Retinal pigment epithelial cell (primary cell): ENCODE measurements around the gene CITED2.
A peak's percentile ranks its signal among the peaks of the same experiment; 100 is the strongest.

ENCODE experiments used
- DNase-seq: peaks from one replicate; pipeline ENCODE4 v3.0.0-alpha.2; 2010; ENCODE audit warnings: low read depth
- H3K4me3 ChIP-seq: 2 replicates; pipeline ENCODE4 v1.5.1; 2011; ENCODE audit warnings: mild to moderate bottlenecking, low read length, control low read depth, moderate library complexity
- CTCF ChIP-seq: conservative IDR thresholded peaks from 2 replicates; pipeline ENCODE4 v1.5.1; 2011; ENCODE audit warnings: low read depth, low read length, control low read depth, inconsistent platforms

The CITED2 gene

GRCh38 chr6:139409026-139409425, 34.6 kb upstream of the CITED2 start:
- peak; percentile 63 for DNase-seq
- H3K4me3 ChIP-seq, result no peak overlapping the region
- no peak for TF ChIP-seq CTCF

- TF ChIP-seq CTCF, result no peak
- DNase-seq, result peak; percentile 99
- H3K4me3 ChIP-seq, result no peak overlapping the region
Measured at GRCh38 chr6:139407718-139408222, 33.3 kb upstream of the CITED2 start.

DNA sequence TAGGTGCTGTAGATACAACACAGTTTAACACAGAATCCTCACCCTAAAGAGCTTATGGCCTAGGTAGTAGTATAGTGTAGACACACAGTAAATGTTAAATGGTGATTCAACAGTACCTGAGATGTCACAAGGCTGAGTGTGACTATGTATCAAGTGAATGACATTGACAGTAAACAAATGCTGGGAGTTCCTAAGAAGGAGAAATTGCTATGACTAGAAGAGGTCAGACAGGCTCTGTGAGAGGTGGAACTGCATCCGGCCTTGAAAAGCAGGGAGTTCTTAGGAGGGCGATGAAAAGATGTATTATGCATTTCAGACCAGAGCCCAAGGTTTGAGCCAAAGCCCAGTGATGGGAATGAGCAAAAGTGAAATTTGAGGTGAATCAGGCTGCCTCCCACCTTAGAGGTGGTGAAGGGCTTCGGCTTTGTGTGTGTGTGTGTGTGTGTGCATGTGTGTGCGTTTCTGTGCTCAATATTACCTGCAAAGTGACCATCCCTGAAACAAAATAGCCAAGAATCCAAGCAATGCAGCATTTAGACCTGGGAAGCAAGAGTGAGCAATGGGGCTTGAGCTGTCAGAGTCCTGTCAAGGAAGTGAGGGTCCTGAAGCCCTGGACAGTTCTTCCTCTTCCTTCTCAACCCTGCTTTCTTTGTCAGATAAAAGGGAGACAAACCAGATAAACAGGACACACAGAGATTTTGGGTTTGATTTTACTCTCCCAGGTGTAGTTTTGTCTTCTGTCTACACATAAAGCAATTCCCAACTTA, 32.3 kb upstream of the CITED2 start:
- TF ChIP-seq CTCF, result no peak
- H3K4me3 ChIP-seq, result no peak overlapping the region
- no peak for DNase-seq

DNA sequence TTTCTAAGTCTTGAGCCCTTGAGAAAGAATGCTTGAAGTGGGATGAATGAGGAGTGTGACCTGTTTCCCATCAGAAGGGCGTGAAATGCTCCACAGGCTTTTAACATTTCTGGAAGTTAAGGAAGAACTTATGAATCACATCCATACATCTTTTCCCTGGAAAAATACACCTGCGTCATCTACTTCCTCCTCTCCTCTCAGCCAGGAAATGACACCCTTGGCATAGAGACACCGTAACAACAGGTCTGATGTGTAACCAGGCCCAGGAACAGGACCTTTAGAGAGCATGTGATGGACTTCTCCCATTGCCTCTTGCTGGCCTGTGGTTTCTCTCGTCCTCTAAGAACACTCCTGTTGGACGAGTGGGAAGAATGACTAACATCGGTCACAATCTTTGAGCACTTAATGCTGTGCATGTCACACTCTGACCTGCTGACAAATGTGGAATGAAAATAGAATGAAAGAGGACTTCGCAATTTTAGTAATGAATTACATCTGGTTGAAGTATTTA, 28.5 kb upstream of the CITED2 start:
- peak; percentile 79 for DNase-seq
- H3K4me3 ChIP-seq, result no peak overlapping the region
- TF ChIP-seq CTCF, result no peak

DNA sequence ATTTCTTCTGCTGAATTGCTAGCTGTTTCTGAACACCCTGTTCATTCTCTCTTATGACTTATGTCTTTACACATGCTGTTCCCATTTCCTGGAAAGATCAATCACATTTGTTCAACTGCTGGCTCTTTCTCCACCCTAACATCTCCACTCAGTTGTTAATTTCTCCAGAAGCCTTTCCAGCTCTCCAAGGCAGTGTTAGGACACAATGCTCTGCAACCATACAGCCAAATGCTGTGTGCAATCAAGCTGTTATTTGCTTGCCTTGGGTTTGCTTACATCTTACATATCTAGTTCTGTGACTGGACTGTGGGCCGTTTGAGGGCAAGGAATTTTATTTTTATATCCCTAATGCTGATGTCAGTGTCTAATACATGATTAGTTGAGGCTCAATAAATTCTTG, 24.2 kb upstream of the CITED2 start:
- no peak for DNase-seq
- no peak overlapping the region for H3K4me3 ChIP-seq
- no peak for TF ChIP-seq CTCF

DNA sequence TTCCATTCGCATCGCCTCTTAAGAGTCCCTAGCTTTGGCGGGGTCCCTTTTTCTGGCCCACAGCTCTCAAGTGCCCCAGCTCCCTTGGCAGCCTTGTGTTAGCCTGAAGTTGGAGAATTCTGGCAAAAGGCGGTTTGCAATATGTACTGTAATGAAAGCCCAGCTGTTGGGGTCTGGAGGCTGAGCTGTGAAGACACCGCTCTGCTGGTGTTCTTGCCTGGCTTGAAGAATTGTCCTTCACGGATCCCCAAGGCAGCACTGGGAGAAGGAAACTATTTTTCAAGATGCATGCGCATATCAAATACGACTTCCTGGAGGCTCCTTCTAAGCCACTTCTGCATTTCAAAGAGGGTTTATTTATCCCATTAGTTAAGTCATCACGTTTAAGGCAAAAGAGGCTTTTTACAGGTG, 21.4 kb upstream of the CITED2 start:
- TF ChIP-seq CTCF, result no peak
- no peak overlapping the region for H3K4me3 ChIP-seq
- no peak for DNase-seq

DNA sequence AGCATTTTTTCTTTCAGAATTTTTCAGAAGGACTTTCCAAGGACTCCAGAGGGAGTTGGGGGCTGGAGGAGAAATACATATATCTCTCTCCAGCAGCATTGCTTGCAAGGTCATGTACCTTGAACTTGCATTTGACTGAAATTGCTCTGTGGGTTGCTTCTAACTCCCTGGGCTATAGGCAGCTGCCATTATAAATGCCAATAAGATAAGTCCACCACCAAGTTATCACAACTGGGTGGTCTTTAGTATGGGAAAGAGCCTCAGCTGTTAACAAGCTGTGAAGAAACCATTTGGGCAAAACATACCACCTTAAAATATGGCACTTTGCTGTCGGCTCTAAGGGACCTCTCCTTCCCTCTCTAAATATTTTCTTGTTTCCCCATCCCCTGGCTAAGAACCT, 20.9 kb upstream of the CITED2 start:
- H3K4me3 ChIP-seq, result no peak overlapping the region
- TF ChIP-seq CTCF, result no peak
- no peak for DNase-seq
